ENCODE measurements around the gene DDX4. TPM values are rescaled to one million over a fixed set of nuclear protein-coding genes. Genes with fewer than 3 reads are reported as not detected.

The DDX4 gene
- total RNA-seq, 1 experiment from 2014 or later: not detected

DNA sequence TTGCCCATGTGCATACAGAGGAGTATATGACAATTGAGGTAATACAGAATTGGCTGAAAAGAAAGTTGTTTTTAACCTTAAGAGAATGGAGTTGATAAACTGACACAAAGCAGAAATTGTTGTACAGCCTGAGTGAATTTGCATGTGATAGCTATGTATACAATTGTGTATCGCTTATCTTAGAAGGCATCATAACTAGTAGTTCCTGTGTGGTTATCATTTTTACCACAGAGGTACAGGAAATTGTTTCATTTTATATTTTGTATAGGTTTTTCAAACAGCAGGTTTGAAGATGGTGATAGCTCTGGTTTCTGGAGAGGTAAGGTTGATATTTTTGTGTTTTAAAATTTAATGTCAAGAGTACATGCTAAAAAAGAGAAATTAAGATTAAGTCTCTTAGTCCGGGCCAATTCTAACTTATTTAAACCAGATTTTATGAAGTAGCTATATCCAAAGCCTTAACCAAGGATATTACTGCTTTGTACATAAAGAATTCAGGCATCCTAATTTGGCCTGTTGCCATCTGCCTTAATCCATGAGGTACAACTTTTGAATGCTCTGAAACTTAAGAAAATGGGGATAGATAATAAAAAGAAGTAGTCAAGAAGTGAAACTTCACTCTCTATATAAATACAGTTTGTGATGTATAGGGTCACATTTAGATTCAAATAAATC, 26.0 kb downstream of the DDX4 start:
- CTCF ChIA-PET: no interaction called here
- Histone ChIP-seq H3K4me3 (ENCODE audit: low read length) (no peak overlapping the region), H3K79me2 (ENCODE audit: low read length) (no peaks in the 10 kb centered on the region), H3K4me2 (ENCODE audit: low read length) (no peak overlapping the region), H3K27ac (ENCODE audit: low read length) (no peak overlapping the region), H4K20me1 (ENCODE audit: low read length) (no peaks in the 10 kb centered on the region), H2AFZ (ENCODE audit: low read length) (no peak overlapping the region), H3K9me2 (replicated peaks; ENCODE audit: low read length) (no peaks in the 10 kb centered on the region), H3K9me3 (ENCODE audit: low read length) (no peaks in the 10 kb centered on the region), H3K9ac (ENCODE audit: low read length) (no peak overlapping the region), H3K4me1 (ENCODE audit: insufficient read depth, low read length) (peaks cover 13% of the 10 kb centered on the region), H3F3A (ENCODE audit: low read length, unreplicated experiment) (peaks cover 7% of the 10 kb centered on the region), H3K27me3 (ENCODE audit: low read length) (no peaks in the 10 kb centered on the region), H3K36me3 (ENCODE audit: low read depth, low read length) (no peaks in the 10 kb centered on the region)
- TF ChIP-seq EZH2phosphoT487 (IDR thresholded peaks at IDR 0.05; ENCODE audit: borderline replicate concordance, low read length) (no peak), EZH2 (IDR thresholded peaks at IDR 0.05; ENCODE audit: low read length, unreplicated experiment) (no peak)
- TF ChIP-seq, protein P1, sequence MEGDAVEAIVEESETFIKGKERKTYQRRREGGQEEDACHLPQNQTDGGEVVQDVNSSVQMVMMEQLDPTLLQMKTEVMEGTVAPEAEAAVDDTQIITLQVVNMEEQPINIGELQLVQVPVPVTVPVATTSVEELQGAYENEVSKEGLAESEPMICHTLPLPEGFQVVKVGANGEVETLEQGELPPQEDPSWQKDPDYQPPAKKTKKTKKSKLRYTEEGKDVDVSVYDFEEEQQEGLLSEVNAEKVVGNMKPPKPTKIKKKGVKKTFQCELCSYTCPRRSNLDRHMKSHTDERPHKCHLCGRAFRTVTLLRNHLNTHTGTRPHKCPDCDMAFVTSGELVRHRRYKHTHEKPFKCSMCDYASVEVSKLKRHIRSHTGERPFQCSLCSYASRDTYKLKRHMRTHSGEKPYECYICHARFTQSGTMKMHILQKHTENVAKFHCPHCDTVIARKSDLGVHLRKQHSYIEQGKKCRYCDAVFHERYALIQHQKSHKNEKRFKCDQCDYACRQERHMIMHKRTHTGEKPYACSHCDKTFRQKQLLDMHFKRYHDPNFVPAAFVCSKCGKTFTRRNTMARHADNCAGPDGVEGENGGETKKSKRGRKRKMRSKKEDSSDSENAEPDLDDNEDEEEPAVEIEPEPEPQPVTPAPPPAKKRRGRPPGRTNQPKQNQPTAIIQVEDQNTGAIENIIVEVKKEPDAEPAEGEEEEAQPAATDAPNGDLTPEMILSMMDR (conservative IDR thresholded peaks at IDR 0.05; ENCODE audit: low read depth, low read length): no peak
- BruUV-seq (replicated peaks): no TSS peak
- POLR2A ChIA-PET (ENCODE audit: unreplicated experiment): interaction anchor here (0.6 kb wide), 1 partner anchor 130 kb away, joined by 3 read pairs; no protein-coding TSS in a partner anchor
- ATAC-seq (no peak), DNase-seq (no peak)
- intact Hi-C loops (cut with micrococcal nuclease): no loop called here

DNA sequence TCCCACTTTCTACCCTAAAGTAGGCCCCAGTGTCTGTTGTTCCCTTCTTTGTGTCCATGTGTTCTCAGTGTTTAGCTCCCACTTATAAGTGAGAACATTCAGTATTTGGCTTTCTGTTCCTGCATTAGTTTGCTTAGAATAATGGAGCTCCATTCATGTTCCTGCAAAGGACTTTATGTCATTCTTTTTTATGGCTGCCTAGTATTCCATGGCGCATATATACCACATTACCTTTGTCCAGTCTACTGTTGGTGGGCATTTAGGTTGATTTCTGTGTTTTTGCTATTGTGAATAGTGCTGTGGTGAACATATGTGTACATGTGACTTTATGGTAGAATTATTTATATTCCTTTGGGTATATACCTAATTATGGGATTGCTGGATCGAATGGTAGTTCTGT, 30.4 kb downstream of the DDX4 start:
- H3K9me2 ChIP-seq (replicated peaks; ENCODE audit: low read length): no peaks in the 10 kb centered on the region
- ChIA-PET CTCF (no interaction called here), POLR2A (ENCODE audit: unreplicated experiment) (no interaction called here)
- no peaks in the 10 kb centered on the region for H3K27me3 ChIP-seq (ENCODE audit: low read length)
- no peak overlapping the region for H3K4me3 ChIP-seq (ENCODE audit: low read length)
- H3K79me2 ChIP-seq (ENCODE audit: low read length): no peaks in the 10 kb centered on the region
- no peak overlapping the region for H3K9ac ChIP-seq (ENCODE audit: low read length)
- no peaks in the 10 kb centered on the region for H3F3A ChIP-seq (ENCODE audit: low read length, unreplicated experiment)
- TF ChIP-seq EZH2 (IDR thresholded peaks at IDR 0.05; ENCODE audit: low read length, unreplicated experiment): no peak
- TF ChIP-seq EZH2phosphoT487 (IDR thresholded peaks at IDR 0.05; ENCODE audit: borderline replicate concordance, low read length): no peak
- TF ChIP-seq, protein P1 (conservative IDR thresholded peaks at IDR 0.05; ENCODE audit: low read depth, low read length): no peak
- no peaks in the 10 kb centered on the region for H3K9me3 ChIP-seq (ENCODE audit: low read length)
- intact Hi-C loops (cut with micrococcal nuclease): no loop called here
- no peak overlapping the region for H3K4me2 ChIP-seq (ENCODE audit: low read length)
- ATAC-seq: no peak
- no peaks in the 10 kb centered on the region for H4K20me1 ChIP-seq (ENCODE audit: low read length)
- DNase-seq: no peak
- no peaks in the 10 kb centered on the region for H3K4me1 ChIP-seq (ENCODE audit: insufficient read depth, low read length)
- no peak overlapping the region for H2AFZ ChIP-seq (ENCODE audit: low read length)
- no peak overlapping the region for H3K27ac ChIP-seq (ENCODE audit: low read length)
- no peaks in the 10 kb centered on the region for H3K36me3 ChIP-seq (ENCODE audit: low read depth, low read length)
- no TSS peak for BruUV-seq (replicated peaks)

DNA sequence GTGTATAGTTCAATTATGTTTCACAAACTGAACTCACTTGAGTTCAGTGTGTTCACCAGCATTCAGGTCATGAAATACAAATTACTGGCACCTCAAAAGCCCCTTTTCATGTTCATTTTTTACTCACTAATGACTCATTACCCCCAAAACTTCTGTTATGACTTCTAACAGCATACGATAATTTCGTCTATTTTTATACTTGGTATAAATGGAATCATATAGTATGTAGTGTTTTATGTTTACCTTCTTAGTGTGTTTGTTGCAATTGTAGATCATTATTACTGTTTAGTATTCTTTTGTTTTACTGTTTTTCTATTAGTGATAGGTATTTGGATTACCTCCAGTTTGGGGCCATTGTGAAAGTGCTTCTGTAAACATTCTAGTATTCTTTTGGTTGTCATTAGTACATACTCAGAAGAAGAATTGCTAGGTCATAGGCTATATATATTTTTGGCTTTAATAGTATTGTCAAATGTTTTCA, 33.4 kb downstream of the DDX4 start:
- no peaks in the 10 kb centered on the region for H3K9me2 ChIP-seq (replicated peaks; ENCODE audit: low read length)

More for the DNA sequence above, 33.4 kb downstream of the DDX4 start:
- TF ChIP-seq, protein P1 (conservative IDR thresholded peaks at IDR 0.05; ENCODE audit: low read depth, low read length): no peak
- TF ChIP-seq EZH2phosphoT487 (IDR thresholded peaks at IDR 0.05; ENCODE audit: borderline replicate concordance, low read length): no peak
- no peak for TF ChIP-seq EZH2 (IDR thresholded peaks at IDR 0.05; ENCODE audit: low read length, unreplicated experiment)
- no TSS peak for BruUV-seq (replicated peaks)
- Histone ChIP-seq H3K4me2 (ENCODE audit: low read length) (no peak overlapping the region), H3K36me3 (ENCODE audit: low read depth, low read length) (no peaks in the 10 kb centered on the region), H4K20me1 (ENCODE audit: low read length) (no peaks in the 10 kb centered on the region), H3K9ac (ENCODE audit: low read length) (no peak overlapping the region), H3K4me3 (ENCODE audit: low read length) (no peak overlapping the region), H3K79me2 (ENCODE audit: low read length) (no peaks in the 10 kb centered on the region), H3K27me3 (ENCODE audit: low read length) (no peaks in the 10 kb centered on the region), H3K27ac (ENCODE audit: low read length) (no peak overlapping the region), H3K9me3 (ENCODE audit: low read length) (no peaks in the 10 kb centered on the region), H2AFZ (ENCODE audit: low read length) (no peak overlapping the region), H3F3A (ENCODE audit: low read length, unreplicated experiment) (no peaks in the 10 kb centered on the region), H3K4me1 (ENCODE audit: insufficient read depth, low read length) (no peaks in the 10 kb centered on the region)
- POLR2A ChIA-PET (ENCODE audit: unreplicated experiment): no interaction called here
- CTCF ChIA-PET: interaction anchor here (0.6 kb wide), 1 partner anchor 15 kb away, joined by 3 read pairs; no protein-coding TSS in a partner anchor
- ATAC-seq: no peak
- intact Hi-C loops (cut with micrococcal nuclease): no loop called here
- no peak for DNase-seq

Data from PC-3 (cell line).